GM19324 (cell line): Measurements from ENCODE around the gene PCSK5.

Experiments used
- ATAC-seq: cut with Tn5 transposase; IDR thresholded peaks from one replicate; pipeline ENCODE4 v1.9.1; 2021; ENCODE audit warnings: mild to moderate bottlenecking, moderate library complexity; ENCODE audit not compliant: unreplicated experiment, low FRiP score

Gene PCSK5

DNA sequence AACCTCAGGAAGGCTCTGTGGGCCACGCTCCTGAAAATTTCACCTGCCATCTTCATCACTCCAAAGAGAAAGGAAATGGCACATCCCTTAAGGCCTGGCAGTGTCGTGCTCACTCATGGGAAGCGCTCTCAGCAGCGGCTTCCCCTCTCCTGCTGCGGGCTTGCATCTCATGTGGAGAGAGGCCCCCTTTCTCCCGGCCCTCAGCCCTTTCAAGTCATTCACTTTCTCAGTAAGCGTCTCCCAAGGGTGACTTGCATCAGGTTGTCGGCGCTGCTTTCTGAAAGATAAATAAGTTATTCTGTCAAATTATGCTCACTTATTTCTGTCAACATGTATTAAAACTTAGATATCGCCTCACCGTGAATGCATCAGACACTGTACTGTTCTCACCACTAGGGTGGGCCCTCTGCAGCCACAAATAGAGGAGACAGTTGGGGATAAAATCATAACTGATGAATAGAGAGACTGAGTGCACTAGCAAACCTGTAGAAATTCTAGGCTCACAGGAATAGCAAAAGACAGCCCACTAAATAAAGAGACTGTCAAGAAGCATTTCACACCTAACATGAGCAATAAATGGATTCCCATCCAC is 329.2 kb downstream of the PCSK5 start:
- no peak for ATAC-seq

- no peak for ATAC-seq
Measured at GRCh38 chr9:76221423-76221822, 330.9 kb downstream of the PCSK5 start.

DNA sequence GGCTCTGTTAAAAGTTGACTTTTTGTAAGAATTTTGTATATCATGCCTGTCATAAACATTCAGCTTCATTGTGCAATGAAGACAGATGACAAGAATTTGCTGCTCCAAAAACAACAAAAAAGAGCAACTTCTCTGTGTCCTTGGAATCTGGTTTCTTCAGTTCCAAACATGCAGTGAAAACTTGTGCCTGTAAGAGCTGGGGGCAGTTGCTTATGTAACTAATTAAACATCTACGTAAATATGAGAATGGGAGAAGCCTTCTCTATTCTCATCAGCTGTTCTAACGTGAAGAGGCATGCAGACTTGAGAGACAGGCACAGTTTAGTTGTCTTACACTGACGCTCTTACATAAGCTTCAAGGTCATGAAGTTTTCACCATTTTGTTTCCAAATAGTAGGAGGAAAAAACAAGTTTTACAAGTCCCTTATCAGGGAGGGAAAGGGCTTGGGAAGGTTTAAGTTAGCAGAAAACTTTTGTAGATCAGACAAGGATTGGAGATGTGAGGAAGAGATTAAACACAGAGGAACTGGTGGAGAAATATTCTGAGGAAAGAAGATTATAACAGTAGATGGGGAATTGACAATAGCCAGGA is 333.4 kb downstream of the PCSK5 start:
- no peak for ATAC-seq

- ATAC-seq = no peak
Measured at GRCh38 chr9:76227156-76227555, 336.7 kb downstream of the PCSK5 start.

- ATAC-seq = no peak
Measured at GRCh38 chr9:76231001-76231400, 340.5 kb downstream of the PCSK5 start.

- no peak for ATAC-seq
Measured at GRCh38 chr9:76232861-76233489, 342.5 kb downstream of the PCSK5 start.

- no peak for ATAC-seq
Measured at GRCh38 chr9:76240578-76240977, 350.1 kb downstream of the PCSK5 start.

DNA sequence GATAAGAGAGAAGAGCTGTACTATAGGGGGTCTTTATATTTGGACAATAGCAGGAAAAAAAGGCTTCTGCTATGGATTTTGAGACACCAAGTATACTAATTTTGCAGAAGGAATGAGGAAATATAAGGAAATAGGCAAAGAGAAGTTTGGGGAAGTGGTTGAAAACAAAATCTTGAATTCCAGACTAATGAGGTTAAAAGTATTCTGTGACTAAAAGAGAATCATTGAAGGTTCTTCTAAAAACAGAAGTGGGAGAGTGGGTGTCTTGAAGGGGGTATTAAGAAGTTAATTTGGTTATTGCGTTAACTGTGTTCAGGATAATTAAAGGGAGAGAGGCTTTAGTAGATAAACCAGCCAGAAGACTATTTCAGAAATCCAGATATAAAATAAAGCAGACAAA is 355.0 kb downstream of the PCSK5 start:
- ATAC-seq = no peak

GRCh38 chr9:76246680-76247079 is 356.2 kb downstream of the PCSK5 start:
- ATAC-seq = no peak

DNA sequence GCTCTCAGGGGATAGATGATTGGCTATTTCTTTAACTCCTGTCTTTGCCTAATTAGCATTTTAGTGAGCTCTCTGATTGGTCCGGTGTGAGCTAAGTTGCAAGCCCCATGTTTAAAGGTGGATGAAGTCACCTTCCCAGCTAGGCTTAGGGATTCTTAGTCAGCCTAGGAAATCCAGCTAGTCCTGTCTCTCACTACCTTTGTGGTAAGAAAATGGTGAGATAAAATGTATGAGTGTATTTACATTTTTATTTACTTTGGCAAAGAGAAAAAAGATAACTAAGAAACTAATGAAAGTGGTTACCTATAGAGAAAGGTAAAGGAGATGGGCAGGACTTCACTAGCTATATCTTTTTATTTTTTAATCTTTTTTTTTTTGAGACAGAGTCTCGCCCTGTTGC is 357.0 kb downstream of the PCSK5 start:
- no peak for ATAC-seq

- no peak for ATAC-seq
Measured at GRCh38 chr9:76249309-76249708, 358.8 kb downstream of the PCSK5 start.

DNA sequence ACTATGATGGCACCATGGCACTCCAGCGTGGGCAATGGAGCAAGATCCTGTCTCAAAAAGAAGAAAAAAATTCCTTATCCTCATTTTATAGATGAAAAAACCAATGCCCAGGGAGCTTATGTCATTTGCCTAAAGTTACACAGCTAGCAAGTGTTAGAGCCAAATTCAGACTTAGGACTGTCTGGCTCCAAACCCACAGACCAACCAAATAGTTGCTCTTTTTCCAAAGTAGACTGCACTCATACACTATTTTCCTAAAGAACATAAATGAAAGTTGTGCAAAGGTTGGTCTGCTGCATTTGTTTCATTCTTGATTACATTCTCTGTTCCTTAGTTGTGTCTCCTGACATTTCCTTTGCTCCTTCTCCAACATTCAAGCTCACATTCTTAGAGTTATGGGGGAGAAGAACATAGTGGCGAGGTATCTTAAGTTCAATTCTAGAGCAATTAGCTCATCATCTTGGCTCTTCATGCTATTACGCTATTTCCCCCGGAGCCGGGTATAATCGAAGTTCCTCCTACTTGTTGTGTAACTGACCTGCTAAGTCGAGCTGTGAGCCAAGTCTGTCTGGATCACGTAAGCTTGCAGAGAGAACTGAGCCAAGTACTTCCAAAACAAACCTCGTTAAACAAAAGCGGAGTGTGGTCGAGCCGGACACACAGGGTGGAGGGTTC is 365.4 kb downstream of the PCSK5 start:
- ATAC-seq = no peak

GRCh38 chr9:76257311-76257710 is 366.8 kb downstream of the PCSK5 start:
- ATAC-seq = no peak

DNA sequence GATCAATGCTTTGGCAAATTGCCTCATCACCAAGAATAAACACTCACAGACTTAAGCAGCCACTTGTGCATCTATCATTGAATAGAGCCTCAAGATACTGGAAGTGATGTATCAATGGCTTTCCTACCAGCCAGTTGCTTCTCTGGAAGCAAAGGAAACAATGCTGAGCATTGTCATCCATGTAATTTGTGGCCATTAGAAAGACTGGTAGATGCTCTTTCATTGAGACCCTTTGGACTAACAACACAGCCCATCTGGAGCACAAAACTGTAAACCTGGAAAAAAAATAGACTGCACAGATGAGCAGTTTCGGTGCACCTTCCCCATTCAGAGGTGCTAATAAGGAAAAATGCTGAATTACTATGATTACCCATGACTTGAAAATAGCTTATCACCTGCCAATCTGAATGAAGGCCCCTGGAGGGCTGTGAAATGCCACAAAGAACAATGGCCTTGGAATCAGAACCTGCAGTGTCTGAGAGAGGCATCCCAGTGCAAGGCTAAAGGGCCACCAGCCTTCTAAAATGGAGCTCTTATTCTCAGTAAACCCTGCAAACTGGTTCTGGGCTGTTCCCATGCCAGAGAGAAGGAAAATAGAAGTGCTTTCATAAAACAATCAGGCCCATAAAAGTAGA is 376.3 kb downstream of the PCSK5 start:
- no peak for ATAC-seq

- ATAC-seq = no peak
Measured at GRCh38 chr9:76267284-76267652, 376.8 kb downstream of the PCSK5 start.

- no peak for ATAC-seq
Measured at GRCh38 chr9:76269789-76270188, 379.3 kb downstream of the PCSK5 start.

GRCh38 chr9:76271755-76272154 is 381.3 kb downstream of the PCSK5 start:
- no peak for ATAC-seq

DNA sequence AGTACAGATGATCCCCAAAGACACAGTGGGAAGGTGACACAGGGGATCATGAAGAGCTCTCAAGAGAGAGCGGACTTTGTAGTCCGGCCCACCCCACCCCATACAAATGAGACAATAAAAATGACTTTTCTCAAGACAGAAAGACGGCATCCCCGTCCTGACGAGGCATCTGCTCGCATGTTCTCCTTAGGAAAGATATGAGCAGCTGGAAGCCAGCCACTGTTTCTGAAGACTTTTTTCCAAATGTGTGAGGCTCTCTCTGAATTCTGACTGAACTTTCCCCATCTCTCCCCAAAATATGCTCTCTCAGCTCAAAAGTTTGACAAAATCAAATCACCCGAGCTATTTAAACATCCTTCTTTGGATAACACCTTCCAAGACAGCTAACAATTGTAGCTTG is 398.6 kb downstream of the PCSK5 start:
- no peak for ATAC-seq

DNA sequence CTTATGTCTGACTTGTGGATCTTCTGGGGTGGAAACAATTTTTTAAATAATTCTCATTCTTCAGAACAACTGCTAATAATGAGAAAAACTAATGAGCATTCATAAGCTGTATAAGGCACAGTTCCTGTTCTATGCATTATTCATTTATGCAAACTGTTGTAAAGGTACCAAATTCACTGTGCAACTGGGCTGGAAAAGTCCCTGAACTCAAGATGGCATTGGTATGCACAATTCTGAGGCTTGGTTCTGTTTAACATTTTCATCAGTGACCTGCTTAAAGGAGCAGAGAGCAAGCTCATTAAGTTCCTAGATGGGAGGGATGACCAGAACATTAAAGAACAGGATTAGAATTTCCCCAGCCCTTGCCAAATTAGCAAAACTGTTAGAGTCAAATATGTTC is 399.2 kb downstream of the PCSK5 start:
- no peak for ATAC-seq

GRCh38 chr9:76290555-76290954 is 400.1 kb downstream of the PCSK5 start:
- no peak for ATAC-seq

GRCh38 chr9:76292246-76292645 is 401.8 kb downstream of the PCSK5 start:
- no peak for ATAC-seq
